Stomach (tissue), 4 donors: ENCODE data around the gene TTF2.
"Not testable (repeated sequence)": the region's sequence is repeated elsewhere in the genome, so short reads cannot be mapped to it uniquely, and the experiment has no call there.

Experiments used
- POLR2A ChIP-seq, 4 donors: fragments of 450-650 bp; IDR thresholded peaks; one replicate each; pipeline ENCODE4 v1.6.1; 2016; ENCODE audit warnings: antibody characterized with exemption in 4 of 4, control low read depth in 2 of 4, mild to moderate bottlenecking in 1 of 4, moderate library complexity in 1 of 4
- POLR2AphosphoS5 ChIP-seq, 3 donors: sonication (generic); formaldehyde crosslinking; IDR thresholded peaks; one replicate each; pipeline ENCODE4 v1.6.1; 2016; ENCODE audit warnings: antibody characterized with exemption in 3 of 3
- TF ChIP-seq, protein P1 (sequence below), 7 experiments: fragments of 450-650 bp in 4 of 7; fragments of 200-600 bp in 3 of 7; sonication (generic) in 3 of 7; IDR thresholded peaks; one replicate each; pipeline ENCODE4 v1.5.1; 2016 to 2019; ENCODE audit warnings: antibody characterized with exemption in 7 of 7, control low read depth in 2 of 7, mild to moderate bottlenecking in 1 of 7

DNA sequence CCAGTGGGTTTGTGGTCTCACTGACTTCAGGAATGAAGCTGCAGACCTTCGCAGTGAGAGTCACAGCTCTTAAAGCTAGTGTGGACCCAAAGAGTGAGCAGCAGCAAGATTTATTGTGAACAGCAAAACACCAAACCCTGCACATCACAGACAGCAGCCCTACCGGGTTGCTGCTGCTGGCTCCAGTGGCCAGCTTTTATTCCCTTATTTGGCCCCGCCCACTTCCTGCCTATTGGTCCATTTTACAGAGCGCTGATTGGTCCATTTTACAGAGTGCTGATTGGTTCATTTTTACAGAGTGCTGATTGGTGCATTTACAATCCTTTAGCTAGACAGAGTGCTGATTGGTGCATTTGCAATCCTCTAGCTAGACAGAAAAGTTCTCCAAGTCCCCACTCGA, 91.2 kb downstream of the TTF2 start:
- TF ChIP-seq, protein P1, sequence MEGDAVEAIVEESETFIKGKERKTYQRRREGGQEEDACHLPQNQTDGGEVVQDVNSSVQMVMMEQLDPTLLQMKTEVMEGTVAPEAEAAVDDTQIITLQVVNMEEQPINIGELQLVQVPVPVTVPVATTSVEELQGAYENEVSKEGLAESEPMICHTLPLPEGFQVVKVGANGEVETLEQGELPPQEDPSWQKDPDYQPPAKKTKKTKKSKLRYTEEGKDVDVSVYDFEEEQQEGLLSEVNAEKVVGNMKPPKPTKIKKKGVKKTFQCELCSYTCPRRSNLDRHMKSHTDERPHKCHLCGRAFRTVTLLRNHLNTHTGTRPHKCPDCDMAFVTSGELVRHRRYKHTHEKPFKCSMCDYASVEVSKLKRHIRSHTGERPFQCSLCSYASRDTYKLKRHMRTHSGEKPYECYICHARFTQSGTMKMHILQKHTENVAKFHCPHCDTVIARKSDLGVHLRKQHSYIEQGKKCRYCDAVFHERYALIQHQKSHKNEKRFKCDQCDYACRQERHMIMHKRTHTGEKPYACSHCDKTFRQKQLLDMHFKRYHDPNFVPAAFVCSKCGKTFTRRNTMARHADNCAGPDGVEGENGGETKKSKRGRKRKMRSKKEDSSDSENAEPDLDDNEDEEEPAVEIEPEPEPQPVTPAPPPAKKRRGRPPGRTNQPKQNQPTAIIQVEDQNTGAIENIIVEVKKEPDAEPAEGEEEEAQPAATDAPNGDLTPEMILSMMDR (IDR thresholded peaks at IDR 0.05): not testable (repeated sequence)
- TF ChIP-seq POLR2AphosphoS5, POLR2A (IDR thresholded peaks at IDR 0.05): not testable (repeated sequence)
